Measurements from ENCODE around the gene CSNK1G2.

DNA sequence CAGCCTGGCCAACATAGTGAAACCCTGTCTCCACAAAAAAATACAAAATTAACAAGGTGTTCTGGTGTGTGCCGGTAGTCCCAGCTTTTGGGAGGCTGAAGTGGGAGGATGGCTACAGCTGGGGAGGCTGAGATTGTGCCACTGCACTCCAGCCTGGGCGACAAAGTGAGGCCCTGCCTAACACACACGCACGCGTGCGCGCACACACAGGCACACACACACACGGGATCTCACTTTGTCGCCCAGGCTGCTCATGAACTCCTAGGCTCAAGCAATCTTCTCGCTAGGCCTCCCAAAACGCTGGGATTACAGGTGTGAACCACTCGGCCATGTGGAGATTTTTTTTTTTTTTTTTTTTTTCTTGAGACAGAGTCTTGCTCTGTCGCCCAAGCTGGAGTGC is 77.8 kb downstream of the CSNK1G2 start:
- no peak for TF ChIP-seq POLR2A (IDR thresholded peaks at IDR 0.05)
- TF ChIP-seq, protein P1, sequence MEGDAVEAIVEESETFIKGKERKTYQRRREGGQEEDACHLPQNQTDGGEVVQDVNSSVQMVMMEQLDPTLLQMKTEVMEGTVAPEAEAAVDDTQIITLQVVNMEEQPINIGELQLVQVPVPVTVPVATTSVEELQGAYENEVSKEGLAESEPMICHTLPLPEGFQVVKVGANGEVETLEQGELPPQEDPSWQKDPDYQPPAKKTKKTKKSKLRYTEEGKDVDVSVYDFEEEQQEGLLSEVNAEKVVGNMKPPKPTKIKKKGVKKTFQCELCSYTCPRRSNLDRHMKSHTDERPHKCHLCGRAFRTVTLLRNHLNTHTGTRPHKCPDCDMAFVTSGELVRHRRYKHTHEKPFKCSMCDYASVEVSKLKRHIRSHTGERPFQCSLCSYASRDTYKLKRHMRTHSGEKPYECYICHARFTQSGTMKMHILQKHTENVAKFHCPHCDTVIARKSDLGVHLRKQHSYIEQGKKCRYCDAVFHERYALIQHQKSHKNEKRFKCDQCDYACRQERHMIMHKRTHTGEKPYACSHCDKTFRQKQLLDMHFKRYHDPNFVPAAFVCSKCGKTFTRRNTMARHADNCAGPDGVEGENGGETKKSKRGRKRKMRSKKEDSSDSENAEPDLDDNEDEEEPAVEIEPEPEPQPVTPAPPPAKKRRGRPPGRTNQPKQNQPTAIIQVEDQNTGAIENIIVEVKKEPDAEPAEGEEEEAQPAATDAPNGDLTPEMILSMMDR (IDR thresholded peaks at IDR 0.05): no peak
